Cortex of kidney (tissue), 1 donor: ENCODE measurements around the gene ENPP4.
"Not testable (repeated sequence)": the region's sequence is repeated elsewhere in the genome, so short reads cannot be mapped to it uniquely, and the experiment has no call there.

Experiments used
- DNase-seq: peaks from one replicate; lab custom pipeline; 2025; lab: John Stamatoyannopoulos, UW

The ENPP4 gene

GRCh38 chr6:46129629-46130511, at the start of gene ENPP4:
Gene ENPP4, plus strand, starts transcription at chr6:46129989. Its CDS starts 9,595 bp downstream, at chr6:46139584.
- DNase-seq = no peak

- no peak for DNase-seq
These were observed 49.7 kb upstream of the ENPP4 start for GRCh38 chr6:46080111-46080510.

GRCh38 chr6:46085688-46086087, 44.1 kb upstream of the ENPP4 start:
- DNase-seq = not testable (repeated sequence)

GRCh38 chr6:46090115-46091079, 39.4 kb upstream of the ENPP4 start:
- no peak for DNase-seq

- DNase-seq = no peak
These were observed 38.7 kb upstream of the ENPP4 start for GRCh38 chr6:46091080-46091478.

GRCh38 chr6:46095251-46095650, 34.5 kb upstream of the ENPP4 start:
- no peak for DNase-seq

- DNase-seq = no peak
These were observed 32.4 kb upstream of the ENPP4 start for GRCh38 chr6:46097366-46097765.

- no peak for DNase-seq
These were observed 31.1 kb upstream of the ENPP4 start for GRCh38 chr6:46098678-46099077.

- DNase-seq = no peak
These were observed 29.8 kb upstream of the ENPP4 start for GRCh38 chr6:46099952-46100351.

GRCh38 chr6:46102123-46102522, 27.7 kb upstream of the ENPP4 start:
- no peak for DNase-seq

GRCh38 chr6:46103441-46104115, 26.2 kb upstream of the ENPP4 start:
- DNase-seq = no peak

GRCh38 chr6:46104209-46104608, 25.6 kb upstream of the ENPP4 start:
- no peak for DNase-seq

- no peak for DNase-seq
These were observed 24.2 kb upstream of the ENPP4 start for GRCh38 chr6:46105568-46105967.

GRCh38 chr6:46113370-46113769, 16.4 kb upstream of the ENPP4 start:
- DNase-seq = no peak

GRCh38 chr6:46115634-46116033, 14.2 kb upstream of the ENPP4 start:
- DNase-seq = no peak

GRCh38 chr6:46116289-46116688, 13.5 kb upstream of the ENPP4 start:
- DNase-seq = no peak

- DNase-seq = no peak
These were observed 11.6 kb upstream of the ENPP4 start for GRCh38 chr6:46118157-46118556.

GRCh38 chr6:46118836-46119235, 11.0 kb upstream of the ENPP4 start:
- no peak for DNase-seq

GRCh38 chr6:46119679-46120078, 10.1 kb upstream of the ENPP4 start:
- not testable (repeated sequence) for DNase-seq

GRCh38 chr6:46128476-46128875, 1.3 kb upstream of the ENPP4 start:
- no peak for DNase-seq

- no peak for DNase-seq
These were observed 529 bp upstream of the ENPP4 start for GRCh38 chr6:46129291-46129628.

GRCh38 chr6:46130666-46131065, 877 bp downstream of the ENPP4 start:
- DNase-seq = no peak
